AG08395 (cell line): ENCODE results near the gene MYLK2.
A peak's percentile ranks its signal among the peaks of the same experiment; 100 is the strongest.

ENCODE experiments used
- DNase-seq: peaks from one replicate; pipeline ENCODE4 v3.0.0; 2012; ENCODE audit warnings: mixed read lengths, low spot score

MYLK2 gene

DNA sequence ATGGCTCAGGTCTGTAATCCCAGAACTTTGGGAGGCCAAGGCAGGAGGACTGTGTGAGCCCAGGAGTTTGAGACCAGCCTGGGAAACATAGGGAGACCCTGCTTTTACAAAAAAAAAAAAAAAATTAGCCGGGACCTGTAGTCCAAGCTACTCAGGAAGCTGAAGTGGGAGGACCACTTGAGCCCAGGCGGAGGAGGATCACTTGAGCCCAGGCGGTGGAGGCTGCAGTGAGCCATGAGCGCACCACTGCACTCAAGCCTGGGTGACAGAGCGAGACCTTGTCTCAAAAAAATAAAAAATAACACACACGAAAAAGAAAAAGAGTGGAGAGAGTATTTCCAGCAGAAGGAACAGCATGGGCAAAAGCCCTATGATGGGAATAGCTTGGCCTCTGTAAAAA is 53.2 kb downstream of the MYLK2 start:
- no peak for DNase-seq

DNA sequence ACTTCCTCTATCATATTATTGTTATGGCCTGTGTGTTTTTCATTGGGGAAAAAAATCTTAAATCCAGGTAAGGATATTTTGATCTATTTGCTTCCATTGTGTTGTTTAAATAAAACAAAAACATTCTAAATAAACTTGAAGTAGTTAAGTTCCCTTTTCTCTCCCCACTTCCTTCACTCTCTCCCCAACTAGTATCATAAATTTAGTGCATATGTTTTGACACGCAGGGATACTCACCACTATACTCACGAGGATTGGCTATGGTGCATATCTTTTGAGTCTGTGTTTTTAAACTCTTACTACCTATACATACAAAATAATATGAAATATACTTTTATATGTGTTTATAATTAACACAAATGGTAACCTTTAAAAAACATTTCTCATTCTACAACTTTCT is 56.5 kb downstream of the MYLK2 start:
- DNase-seq = no peak

DNA sequence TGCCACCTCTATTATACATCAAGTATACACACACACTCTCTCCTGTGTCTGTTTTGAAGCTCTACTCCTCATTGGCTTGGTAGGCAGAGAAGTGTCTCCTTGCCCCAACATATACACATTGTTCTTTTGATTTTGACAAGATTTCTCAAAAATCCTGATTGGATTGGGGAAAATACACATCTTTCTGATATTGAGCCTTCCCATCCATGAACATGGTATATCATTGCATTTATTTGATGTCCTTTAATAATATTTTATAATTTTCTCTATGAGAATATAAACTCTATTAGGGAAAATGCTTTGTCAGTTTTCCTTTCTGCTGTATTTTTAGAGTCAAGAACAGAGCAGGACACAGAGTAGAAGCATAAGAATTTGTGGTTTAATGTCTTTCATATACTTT is 58.5 kb downstream of the MYLK2 start:
- DNase-seq = no peak

DNA sequence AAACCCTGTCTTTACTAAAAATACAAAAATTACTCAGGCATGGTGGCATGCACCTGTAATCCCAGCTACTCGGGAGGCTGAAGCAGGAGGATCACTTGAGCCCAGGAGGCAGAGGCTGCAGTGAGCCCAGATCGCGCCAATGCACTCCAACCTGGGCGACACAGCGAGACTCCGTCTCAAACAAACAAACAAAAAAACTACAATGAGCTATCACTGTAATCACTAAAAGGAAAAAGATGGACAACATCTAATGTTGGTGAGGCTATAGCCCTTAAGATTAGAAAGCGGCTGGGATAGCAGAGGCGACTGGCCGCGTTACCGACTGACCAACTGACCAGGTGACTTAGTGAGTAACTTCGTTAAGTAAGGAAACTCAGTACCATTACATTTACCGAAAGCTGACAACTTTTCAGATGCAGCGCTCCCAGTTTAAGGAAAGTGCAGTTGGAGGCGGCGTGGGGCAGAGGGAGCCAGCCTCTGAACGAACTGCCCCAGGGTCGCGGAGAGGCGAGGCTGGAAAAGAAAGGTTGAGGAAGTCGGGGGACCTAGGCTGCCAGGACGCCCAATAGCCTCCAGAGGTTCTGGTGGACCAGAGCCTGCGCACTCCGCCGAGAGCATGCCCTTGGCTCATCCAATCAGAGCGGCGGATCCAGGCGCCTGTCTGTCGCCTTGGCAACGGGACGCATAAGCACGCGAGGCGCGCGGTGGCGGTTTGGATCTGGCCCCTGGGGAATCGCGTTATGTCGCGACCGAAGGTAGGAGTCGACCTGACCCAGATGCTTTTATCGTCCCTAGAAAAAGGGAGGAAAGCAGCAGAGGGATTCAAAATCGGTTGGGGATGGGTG is 60.2 kb downstream of the MYLK2 start:
- DNase-seq = peak; percentile 99

DNA sequence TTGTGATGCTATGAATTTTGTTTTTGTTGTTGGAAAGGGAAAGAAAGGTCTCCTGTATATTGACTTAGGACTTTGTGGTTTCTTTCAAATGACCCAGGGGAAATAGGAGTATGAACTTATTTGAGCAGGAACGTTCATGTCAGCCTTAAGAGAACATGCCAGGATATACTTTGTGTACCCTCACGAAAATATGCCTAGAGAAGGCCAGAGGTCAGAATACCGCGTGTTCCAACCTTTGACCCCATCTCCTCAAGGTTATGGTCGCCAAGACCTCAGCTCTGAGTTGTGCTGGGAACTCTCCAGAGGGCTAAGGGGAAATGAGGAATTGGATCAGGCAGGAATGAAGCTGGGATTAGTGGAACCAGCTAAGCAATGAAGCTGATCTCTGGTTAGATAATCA is 62.8 kb downstream of the MYLK2 start:
- no peak for DNase-seq

DNA sequence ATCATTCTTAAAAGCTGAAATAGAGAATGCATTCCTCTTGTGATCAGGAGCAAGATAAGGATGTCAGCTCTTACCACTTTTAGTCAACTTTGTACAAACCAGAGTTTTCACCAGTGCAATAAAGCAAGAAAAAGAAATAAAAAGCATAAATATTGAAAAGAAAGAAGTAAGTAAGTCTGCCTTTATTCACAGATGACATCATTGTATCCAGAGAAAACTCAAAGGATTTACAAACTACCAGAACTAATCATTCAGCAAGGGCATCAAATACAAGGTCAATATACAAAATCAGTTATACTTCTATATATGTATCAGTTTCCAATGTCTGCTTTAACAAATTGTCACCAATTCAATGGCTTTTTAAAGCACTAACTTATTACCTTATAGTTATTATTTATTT is 64.7 kb downstream of the MYLK2 start:
- DNase-seq = no peak
